Fibroblast of lung (primary cell): ENCODE results near the gene TBX1.

Experiments
- EZH2 ChIP-seq: IDR thresholded peaks from 2 replicates; pipeline ENCODE4 v1.5.1; 2012; ENCODE audit warnings: low read length, control low read depth, mild to moderate bottlenecking; ENCODE audit errors: missing control alignments
- TF ChIP-seq, protein P1 (sequence below), 2 donors: IDR thresholded peaks in 1 of 2; conservative IDR thresholded peaks in 1 of 2; 1 replicate in 1 of 2; 2 replicates in 1 of 2; pipeline ENCODE4 v1.5.1; 2011 to 2012; ENCODE audit warnings: low read length in 2 of 2, control low read depth in 1 of 2, inconsistent platforms in 1 of 2, low read depth in 1 of 2, mild to moderate bottlenecking in 1 of 2

DNA sequence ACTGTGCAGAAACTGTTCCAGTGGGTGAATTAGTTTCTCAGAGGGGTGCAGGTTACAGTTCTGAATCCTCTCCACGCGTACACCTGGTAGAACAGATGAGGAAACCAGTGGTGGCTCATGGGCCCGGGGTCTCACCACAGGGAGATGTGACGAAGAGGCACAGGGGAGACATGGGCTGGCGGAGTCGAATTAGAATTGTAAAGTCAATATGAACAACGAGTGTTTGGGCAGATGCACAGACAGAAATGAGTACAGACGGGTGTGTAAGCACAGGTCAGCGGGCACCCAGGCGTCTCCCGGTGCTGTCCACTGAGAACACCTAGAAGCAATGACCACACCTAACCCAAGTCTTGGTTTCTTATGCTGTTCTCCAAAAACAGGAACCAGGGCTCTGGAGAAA, 52.3 kb downstream of the TBX1 start:
- TF ChIP-seq EZH2 = no peak
- TF ChIP-seq, protein P1, sequence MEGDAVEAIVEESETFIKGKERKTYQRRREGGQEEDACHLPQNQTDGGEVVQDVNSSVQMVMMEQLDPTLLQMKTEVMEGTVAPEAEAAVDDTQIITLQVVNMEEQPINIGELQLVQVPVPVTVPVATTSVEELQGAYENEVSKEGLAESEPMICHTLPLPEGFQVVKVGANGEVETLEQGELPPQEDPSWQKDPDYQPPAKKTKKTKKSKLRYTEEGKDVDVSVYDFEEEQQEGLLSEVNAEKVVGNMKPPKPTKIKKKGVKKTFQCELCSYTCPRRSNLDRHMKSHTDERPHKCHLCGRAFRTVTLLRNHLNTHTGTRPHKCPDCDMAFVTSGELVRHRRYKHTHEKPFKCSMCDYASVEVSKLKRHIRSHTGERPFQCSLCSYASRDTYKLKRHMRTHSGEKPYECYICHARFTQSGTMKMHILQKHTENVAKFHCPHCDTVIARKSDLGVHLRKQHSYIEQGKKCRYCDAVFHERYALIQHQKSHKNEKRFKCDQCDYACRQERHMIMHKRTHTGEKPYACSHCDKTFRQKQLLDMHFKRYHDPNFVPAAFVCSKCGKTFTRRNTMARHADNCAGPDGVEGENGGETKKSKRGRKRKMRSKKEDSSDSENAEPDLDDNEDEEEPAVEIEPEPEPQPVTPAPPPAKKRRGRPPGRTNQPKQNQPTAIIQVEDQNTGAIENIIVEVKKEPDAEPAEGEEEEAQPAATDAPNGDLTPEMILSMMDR (conservative IDR thresholded peaks at IDR 0.05 in 1 of 2, IDR thresholded peaks at IDR 0.05 in 1 of 2; ENCODE audit: low read depth in 1 of 2, low read length in 2 of 2) = no peak
